HG02798 (cell line): ENCODE results near the gene LRFN2.

ENCODE experiments used
- ATAC-seq: cut with Tn5 transposase; IDR thresholded peaks from one replicate; pipeline ENCODE4 v1.9.1; 2021; ENCODE audit warnings: mild to moderate bottlenecking; ENCODE audit not compliant: unreplicated experiment, poor library complexity

The LRFN2 gene

GRCh38 chr6:40523505-40524172 is 63.5 kb downstream of the LRFN2 start:
- ATAC-seq = no peak

- ATAC-seq = no peak
These were observed 65.7 kb downstream of the LRFN2 start for GRCh38 chr6:40521496-40521895.

- no peak for ATAC-seq
These were observed 66.5 kb downstream of the LRFN2 start for GRCh38 chr6:40520678-40521077.

- no peak for ATAC-seq
These were observed 67.1 kb downstream of the LRFN2 start for GRCh38 chr6:40520084-40520483.

GRCh38 chr6:40517654-40518053 is 69.5 kb downstream of the LRFN2 start:
- no peak for ATAC-seq

GRCh38 chr6:40516429-40516828 is 70.7 kb downstream of the LRFN2 start:
- ATAC-seq = no peak

GRCh38 chr6:40512340-40512739 is 74.8 kb downstream of the LRFN2 start:
- no peak for ATAC-seq

- no peak for ATAC-seq
These were observed 75.3 kb downstream of the LRFN2 start for GRCh38 chr6:40511884-40512283.

- ATAC-seq = no peak
These were observed 76.7 kb downstream of the LRFN2 start for GRCh38 chr6:40510442-40510841.

- ATAC-seq = no peak
These were observed 77.4 kb downstream of the LRFN2 start for GRCh38 chr6:40509716-40510260.

GRCh38 chr6:40509086-40509485 is 78.1 kb downstream of the LRFN2 start:
- ATAC-seq = no peak

- ATAC-seq = no peak
These were observed 80.2 kb downstream of the LRFN2 start for GRCh38 chr6:40506954-40507353.

- no peak for ATAC-seq
These were observed 81.9 kb downstream of the LRFN2 start for GRCh38 chr6:40505191-40505810.

- no peak for ATAC-seq
These were observed 82.9 kb downstream of the LRFN2 start for GRCh38 chr6:40504274-40504673.

- no peak for ATAC-seq
These were observed 86.9 kb downstream of the LRFN2 start for GRCh38 chr6:40500227-40500626.

GRCh38 chr6:40499215-40499614 is 87.9 kb downstream of the LRFN2 start:
- ATAC-seq = no peak

GRCh38 chr6:40498148-40498547 is 89.0 kb downstream of the LRFN2 start:
- ATAC-seq = no peak

GRCh38 chr6:40492187-40492586 is 95.0 kb downstream of the LRFN2 start:
- no peak for ATAC-seq

- no peak for ATAC-seq
These were observed 96.7 kb downstream of the LRFN2 start for GRCh38 chr6:40490508-40490907.

- ATAC-seq = no peak
These were observed 97.4 kb downstream of the LRFN2 start for GRCh38 chr6:40489798-40490197.

GRCh38 chr6:40486576-40486975 is 100.6 kb downstream of the LRFN2 start:
- ATAC-seq = no peak

- ATAC-seq = no peak
These were observed 101.4 kb downstream of the LRFN2 start for GRCh38 chr6:40485795-40486194.
